ENCODE results near the gene HS3ST6.
"Not testable (repeated sequence)": the region's sequence is repeated elsewhere in the genome, so short reads cannot be mapped to it uniquely, and the experiment has no call there.

Gene HS3ST6

GRCh38 chr16:1924095-1924494 is 5.9 kb upstream of the HS3ST6 start:
- no peak for FAIRE-seq

- no peak for FAIRE-seq
Measured at GRCh38 chr16:1923299-1924034, 5.3 kb upstream of the HS3ST6 start.

GRCh38 chr16:1922357-1922756 is 4.1 kb upstream of the HS3ST6 start:
- FAIRE-seq = no peak

- no peak for FAIRE-seq
Measured at GRCh38 chr16:1920727-1921171, 2.5 kb upstream of the HS3ST6 start.

- not testable (repeated sequence) for FAIRE-seq
Measured at GRCh38 chr16:1920122-1920521, 1.9 kb upstream of the HS3ST6 start.

- no peak for FAIRE-seq
Measured at GRCh38 chr16:1919327-1919998, 1.2 kb upstream of the HS3ST6 start.

GRCh38 chr16:1917665-1918350 is 407 bp downstream of the HS3ST6 start:
- FAIRE-seq = no peak

- FAIRE-seq = no peak
Measured at GRCh38 chr16:1917056-1917664, 1.1 kb downstream of the HS3ST6 start.

GRCh38 chr16:1916640-1916990 is 1.6 kb downstream of the HS3ST6 start:
- no peak for FAIRE-seq

GRCh38 chr16:1915732-1916639 is 2.2 kb downstream of the HS3ST6 start:
- FAIRE-seq = no peak

- FAIRE-seq = no peak
Measured at GRCh38 chr16:1914988-1915387, 3.2 kb downstream of the HS3ST6 start.

- no peak for FAIRE-seq
Measured at GRCh38 chr16:1914084-1914608, 4.1 kb downstream of the HS3ST6 start.

- FAIRE-seq = no peak
Measured at GRCh38 chr16:1913327-1914083, 4.7 kb downstream of the HS3ST6 start.

- no peak for FAIRE-seq
Measured at GRCh38 chr16:1912215-1912543, 6.0 kb downstream of the HS3ST6 start.

GRCh38 chr16:1911467-1912214 is 6.6 kb downstream of the HS3ST6 start:
- FAIRE-seq = no peak

GRCh38 chr16:1909561-1910231 is 8.5 kb downstream of the HS3ST6 start:
- FAIRE-seq = no peak

- no peak for FAIRE-seq
Measured at GRCh38 chr16:1908983-1909382, 9.2 kb downstream of the HS3ST6 start.

- FAIRE-seq = no peak
Measured at GRCh38 chr16:1908184-1908583, 10.0 kb downstream of the HS3ST6 start.

- FAIRE-seq = no peak
Measured at GRCh38 chr16:1907226-1907860, 10.9 kb downstream of the HS3ST6 start.

GRCh38 chr16:1906846-1907165 is 11.4 kb downstream of the HS3ST6 start:
- FAIRE-seq = no peak

All from endometrium (tissue), 2 donors.